Hematopoietic multipotent progenitor cell treated with erythropoietin and hydrocortisone succinate and interleukin-3 and kit ligand, for 6 days (in vitro differentiated cells): ENCODE results near the gene CPN2.

Experiments used
- DNase-seq: peaks from one replicate; pipeline ENCODE4 v3.0.0-alpha.2; 2015

CPN2 gene

GRCh38 chr3:194312186-194312742 lies 38.9 kb downstream of the CPN2 start:
- no peak for DNase-seq

- DNase-seq: no peak
Measured at GRCh38 chr3:194311000-194311399, 40.1 kb downstream of the CPN2 start.

- DNase-seq: no peak
Measured at GRCh38 chr3:194310060-194310835, 40.9 kb downstream of the CPN2 start.

GRCh38 chr3:194308601-194309449 lies 42.3 kb downstream of the CPN2 start:
- no peak for DNase-seq

GRCh38 chr3:194307849-194308248 lies 43.3 kb downstream of the CPN2 start:
- no peak for DNase-seq

- DNase-seq: peak; percentile 54
Measured at GRCh38 chr3:194306771-194307640, 44.1 kb downstream of the CPN2 start.

GRCh38 chr3:194306109-194306686 lies 44.9 kb downstream of the CPN2 start:
- DNase-seq: peak; percentile 85

GRCh38 chr3:194305356-194306108 lies 45.6 kb downstream of the CPN2 start:
- no peak for DNase-seq

GRCh38 chr3:194304186-194304917 lies 46.8 kb downstream of the CPN2 start:
- no peak for DNase-seq

- DNase-seq: no peak
Measured at GRCh38 chr3:194303749-194304148, 47.4 kb downstream of the CPN2 start.

- no peak for DNase-seq
Measured at GRCh38 chr3:194301730-194302129, 49.4 kb downstream of the CPN2 start.

GRCh38 chr3:194300936-194301335 lies 50.2 kb downstream of the CPN2 start:
- DNase-seq: no peak

GRCh38 chr3:194300382-194300758 lies 50.8 kb downstream of the CPN2 start:
- DNase-seq: no peak

- DNase-seq: no peak
Measured at GRCh38 chr3:194298331-194299227, 52.5 kb downstream of the CPN2 start.

GRCh38 chr3:194296454-194297263 lies 54.5 kb downstream of the CPN2 start:
- no peak for DNase-seq

- no peak for DNase-seq
Measured at GRCh38 chr3:194294895-194295214, 56.3 kb downstream of the CPN2 start.

GRCh38 chr3:194294199-194294894 lies 56.8 kb downstream of the CPN2 start:
- DNase-seq: no peak

- no peak for DNase-seq
Measured at GRCh38 chr3:194293546-194294198, 57.5 kb downstream of the CPN2 start.
